Spleen (tissue), 7 donors: ENCODE results near the gene ACRV1.

ENCODE experiments used
- CTCF ChIP-seq, 11 experiments: fragments of 200-600 bp in 7 of 11; fragments of 450-650 bp in 4 of 11; sonication (generic) in 4 of 11; IDR thresholded peaks in 8 of 11; conservative IDR thresholded peaks in 3 of 11; 1 replicate in 7 of 11; 2 replicates in 4 of 11; pipeline versions ENCODE4 v1.4.0 to v1.8.0; 2016 to 2021; ENCODE audit warnings: antibody characterized with exemption in 11 of 11, inconsistent platforms in 4 of 11, mild to moderate bottlenecking in 1 of 11
- POLR2A ChIP-seq, 3 donors: fragments of 450-650 bp; IDR thresholded peaks; one replicate each; pipeline ENCODE4 v1.5.1; 2017; ENCODE audit warnings: antibody characterized with exemption in 3 of 3, mild to moderate bottlenecking in 1 of 3
- donor health status: DM: no; HTN: no; CAD: no; lungs with moderate emphysema.
- donor health status: DM: no; HTN: no; CAD: no.
- donor health status: DM: no; HTN: no; CAD: no.

GRCh38 chr11:125667151-125667550, 13.5 kb downstream of the ACRV1 start:
- TF ChIP-seq POLR2A (IDR thresholded peaks at IDR 0.05) = no peak
- TF ChIP-seq CTCF (IDR thresholded peaks at IDR 0.05 in 8 of 11, conservative IDR thresholded peaks at IDR 0.05 in 3 of 11) = no peak
